RWPE2 (cell line): Measurements from ENCODE around the gene CEACAM21.

Source experiments
- ATAC-seq: fragments of 200-7000 bp; cut with Tn5 transposase; 3 replicates; pipeline ENCODE4 v1.9.1; 2021; ENCODE audit warnings: low read depth
- DNase-seq: peaks from one replicate; pipeline ENCODE4 v3.0.0-alpha.2; 2020; ENCODE audit warnings: low spot score
- H3K27ac ChIP-seq: fragments of 450-650 bp; 2 replicates; pipeline ENCODE4 v1.5.1; 2017; ENCODE audit warnings: mild to moderate bottlenecking; ENCODE audit not compliant: poor library complexity, severe bottlenecking
- H3K27me3 ChIP-seq: fragments of 250-450 bp; sonication (Bioruptor Pico); 2 replicates; pipeline ENCODE4 v1.5.1; 2021; ENCODE audit warnings: mild to moderate bottlenecking, moderate library complexity; ENCODE audit not compliant: insufficient read depth, poor library complexity, severe bottlenecking
- H3K36me3 ChIP-seq: fragments of 250-450 bp; sonication (Bioruptor Pico); 2 replicates; pipeline ENCODE4 v1.5.1; 2020; ENCODE audit warnings: low read depth, mild to moderate bottlenecking, moderate library complexity
- H3K4me1 ChIP-seq: fragments of 250-450 bp; sonication (Bioruptor Pico); 2 replicates; pipeline ENCODE4 v1.5.1; 2021; ENCODE audit warnings: mild to moderate bottlenecking, moderate library complexity; ENCODE audit not compliant: insufficient read depth, poor library complexity, severe bottlenecking
- H3K4me3 ChIP-seq: fragments of 250-450 bp; sonication (Bioruptor Pico); 2 replicates; pipeline ENCODE4 v1.5.1; 2021; ENCODE audit warnings: mild to moderate bottlenecking, moderate library complexity; ENCODE audit not compliant: severe bottlenecking
- H3K9me3 ChIP-seq: fragments of 250-450 bp; sonication (Bioruptor Pico); 2 replicates; pipeline ENCODE4 v1.5.1; 2021; ENCODE audit warnings: mild to moderate bottlenecking, moderate library complexity; ENCODE audit not compliant: severe bottlenecking
- TF ChIP-seq, protein P1 (sequence below): fragments of 450-650 bp; IDR thresholded peaks from one replicate; pipeline ENCODE4 v1.5.1; 2017; ENCODE audit warnings: mild to moderate bottlenecking, moderate library complexity; ENCODE audit not compliant: poor library complexity, severe bottlenecking

Gene CEACAM21

DNA sequence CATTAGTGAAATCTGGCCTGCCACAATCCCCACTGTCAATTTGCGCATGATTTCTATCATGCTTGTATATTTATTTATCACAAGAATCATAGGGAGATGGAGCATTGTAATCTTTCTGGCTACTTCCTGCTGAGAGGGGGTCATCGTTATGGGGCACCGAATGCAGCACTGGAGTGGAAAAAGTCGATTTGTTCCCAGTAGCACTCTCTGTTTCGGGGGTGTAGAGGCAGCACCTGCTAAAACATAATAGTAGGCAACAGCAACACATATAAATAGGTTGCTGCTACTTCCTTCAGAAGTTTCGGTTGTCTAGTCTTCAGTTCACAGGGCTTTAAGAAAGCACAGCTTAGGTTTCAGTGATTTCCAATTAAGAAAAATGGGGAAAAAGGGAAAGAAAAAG lies 23.4 kb upstream of the CEACAM21 start:
- Histone ChIP-seq H3K4me3 (no peak overlapping the region), H3K27ac (no peak overlapping the region), H3K36me3 (no peaks in the 10 kb centered on the region), H3K9me3 (no peaks in the 10 kb centered on the region), H3K27me3 (peaks cover 63% of the 10 kb centered on the region), H3K4me1 (no peaks in the 10 kb centered on the region)
- TF ChIP-seq, protein P1, sequence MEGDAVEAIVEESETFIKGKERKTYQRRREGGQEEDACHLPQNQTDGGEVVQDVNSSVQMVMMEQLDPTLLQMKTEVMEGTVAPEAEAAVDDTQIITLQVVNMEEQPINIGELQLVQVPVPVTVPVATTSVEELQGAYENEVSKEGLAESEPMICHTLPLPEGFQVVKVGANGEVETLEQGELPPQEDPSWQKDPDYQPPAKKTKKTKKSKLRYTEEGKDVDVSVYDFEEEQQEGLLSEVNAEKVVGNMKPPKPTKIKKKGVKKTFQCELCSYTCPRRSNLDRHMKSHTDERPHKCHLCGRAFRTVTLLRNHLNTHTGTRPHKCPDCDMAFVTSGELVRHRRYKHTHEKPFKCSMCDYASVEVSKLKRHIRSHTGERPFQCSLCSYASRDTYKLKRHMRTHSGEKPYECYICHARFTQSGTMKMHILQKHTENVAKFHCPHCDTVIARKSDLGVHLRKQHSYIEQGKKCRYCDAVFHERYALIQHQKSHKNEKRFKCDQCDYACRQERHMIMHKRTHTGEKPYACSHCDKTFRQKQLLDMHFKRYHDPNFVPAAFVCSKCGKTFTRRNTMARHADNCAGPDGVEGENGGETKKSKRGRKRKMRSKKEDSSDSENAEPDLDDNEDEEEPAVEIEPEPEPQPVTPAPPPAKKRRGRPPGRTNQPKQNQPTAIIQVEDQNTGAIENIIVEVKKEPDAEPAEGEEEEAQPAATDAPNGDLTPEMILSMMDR = no peak
- no peak for DNase-seq
- ATAC-seq = no peak

DNA sequence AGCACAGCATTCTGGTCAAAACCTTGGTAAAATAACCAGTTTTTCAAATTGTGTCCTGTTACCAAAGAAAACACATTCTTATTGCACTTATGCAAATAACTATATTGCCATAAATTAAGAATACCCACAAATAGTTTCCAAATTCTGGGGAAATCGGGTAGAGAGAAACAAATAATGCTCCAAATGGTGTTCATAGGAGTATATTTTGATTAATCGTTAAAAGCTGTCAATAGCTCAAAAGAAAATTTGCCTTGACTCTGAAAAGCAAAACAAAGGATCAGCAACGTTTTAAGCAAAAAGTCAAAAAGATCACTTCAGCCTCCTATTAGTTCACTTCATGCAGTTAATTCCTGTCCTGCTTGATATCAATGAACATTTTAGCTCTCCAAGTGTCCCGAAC lies 22.2 kb upstream of the CEACAM21 start:
- Histone ChIP-seq H3K9me3 (no peaks in the 10 kb centered on the region), H3K27ac (no peak overlapping the region), H3K27me3 (peaks cover 66% of the 10 kb centered on the region), H3K36me3 (no peaks in the 10 kb centered on the region), H3K4me3 (no peak overlapping the region), H3K4me1 (no peaks in the 10 kb centered on the region)
- ATAC-seq = no peak
- DNase-seq = no peak
- TF ChIP-seq, protein P1 = no peak

DNA sequence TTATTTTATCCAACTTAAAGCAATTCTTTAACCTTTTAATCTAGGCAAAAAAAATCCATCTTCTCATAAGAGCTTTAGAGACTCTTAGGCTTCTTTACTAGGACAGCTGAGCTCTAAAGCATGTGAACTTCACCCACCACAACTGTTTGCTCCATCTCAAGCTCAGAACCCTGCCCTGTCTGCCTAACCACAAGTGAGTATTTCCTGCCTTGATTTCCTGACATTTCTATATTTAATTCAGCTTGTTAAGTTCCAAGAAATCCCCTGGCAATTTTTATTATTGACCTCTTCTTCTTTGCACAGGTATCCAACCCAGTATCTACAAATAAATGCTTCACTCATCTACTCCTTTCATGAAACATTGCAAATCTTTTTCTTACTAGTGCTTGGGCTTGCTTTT lies 21.1 kb upstream of the CEACAM21 start:
- no peak overlapping the region for H3K27ac ChIP-seq
- ATAC-seq (no peak), DNase-seq (no peak)
- H3K4me1 ChIP-seq = no peaks in the 10 kb centered on the region
- H3K4me3 ChIP-seq = no peak overlapping the region
- no peaks in the 10 kb centered on the region for H3K36me3 ChIP-seq
- no peaks in the 10 kb centered on the region for H3K9me3 ChIP-seq
- TF ChIP-seq, protein P1 = no peak
- peaks cover 70% of the 10 kb centered on the region for H3K27me3 ChIP-seq

DNA sequence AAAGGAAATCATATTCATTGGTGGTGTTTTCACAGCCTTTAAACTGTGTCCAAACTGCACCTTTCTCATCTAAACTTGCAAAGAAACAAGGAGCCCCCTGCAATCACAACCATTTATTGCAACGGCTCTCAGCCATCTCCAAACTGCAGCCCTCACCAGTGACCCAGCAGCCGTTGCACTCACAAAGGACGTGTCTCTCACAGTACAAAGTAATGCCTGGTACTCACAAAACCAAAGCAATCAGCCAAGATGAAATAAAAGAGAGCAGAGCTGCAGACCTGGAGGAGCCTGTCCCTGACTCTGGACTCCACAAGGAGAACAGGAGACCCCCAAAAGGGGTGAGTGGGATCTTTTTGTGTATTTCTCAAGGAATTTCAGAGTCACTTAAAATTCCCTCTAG lies 20.2 kb upstream of the CEACAM21 start:
- Histone ChIP-seq H3K4me1 (no peaks in the 10 kb centered on the region), H3K36me3 (no peaks in the 10 kb centered on the region), H3K9me3 (no peaks in the 10 kb centered on the region), H3K4me3 (no peak overlapping the region), H3K27ac (no peak overlapping the region), H3K27me3 (peaks cover 76% of the 10 kb centered on the region)
- DNase-seq = no peak
- TF ChIP-seq, protein P1 = no peak
- ATAC-seq = no peak

DNA sequence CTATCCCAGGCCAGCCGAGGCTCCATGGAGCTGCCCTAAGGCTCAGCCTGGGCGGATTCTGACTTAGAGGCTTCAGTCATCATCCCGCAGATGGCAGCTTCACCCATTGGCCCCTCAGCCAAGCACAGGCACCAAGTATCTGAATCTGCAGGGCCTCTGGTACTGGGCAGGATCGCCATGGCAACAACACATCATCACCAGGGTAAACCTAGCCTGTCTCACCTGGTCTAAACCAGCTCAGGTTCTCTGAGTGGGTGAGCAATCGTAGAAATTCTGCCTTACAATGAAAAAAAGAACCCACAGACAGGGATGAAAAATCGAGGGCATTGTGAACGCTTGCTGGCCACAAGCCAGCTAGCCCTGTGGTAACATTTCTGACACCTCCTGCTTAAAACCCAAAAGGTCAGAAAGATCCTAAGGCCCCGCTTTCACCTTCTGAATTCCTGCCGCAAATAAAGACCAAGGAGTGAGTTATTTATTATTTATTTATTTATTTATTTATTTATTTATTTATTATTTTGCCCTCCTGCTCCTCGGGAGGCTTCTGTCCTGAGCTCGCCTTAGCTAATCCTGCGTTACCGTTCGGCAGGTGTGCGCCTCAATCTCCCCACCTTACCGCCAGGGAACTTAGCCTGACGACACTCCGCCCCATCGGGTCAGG lies 12.0 kb upstream of the CEACAM21 start:
- no peak overlapping the region for H3K4me3 ChIP-seq
- H3K4me1 ChIP-seq = no peaks in the 10 kb centered on the region
- ATAC-seq = peak; percentile 54
- TF ChIP-seq, protein P1 = no peak
- DNase-seq = no peak
- H3K9me3 ChIP-seq = no peaks in the 10 kb centered on the region
- H3K27ac ChIP-seq = no peak overlapping the region
- no peaks in the 10 kb centered on the region; the same call in 1 of the 2 replicates for H3K36me3 ChIP-seq
- H3K27me3 ChIP-seq = peaks cover 94% of the 10 kb centered on the region
